ENCODE results near the gene KLHL35.

GRCh38 chr11:75442161-75442885, 9.3 kb upstream of the KLHL35 start:
- TF ChIP-seq CTCF (IDR thresholded peaks at IDR 0.05; ENCODE audit: insufficient read depth, low read length) (no peak), SPI1 (IDR thresholded peaks at IDR 0.05; ENCODE audit: borderline replicate concordance, low read depth) (no peak), POLR2AphosphoS5 (IDR thresholded peaks at IDR 0.05; ENCODE audit: low read depth) (no peak)
